H9 (cell line): ENCODE measurements around the gene GHR. TPM values are rescaled to one million over a fixed set of nuclear protein-coding genes. Genes with fewer than 3 reads are reported as not detected.

ENCODE experiments used
- DNase-seq: peaks from one replicate; pipeline ENCODE4 v3.0.0-alpha.2; 2017
- H2AFZ ChIP-seq: one replicate; pipeline ENCODE4 v1.6.1; 2013; ENCODE audit warnings: mild to moderate bottlenecking, low read length, control low read depth, moderate library complexity
- H2AK5ac ChIP-seq: 2 replicates; pipeline ENCODE4 v1.6.1; 2013; ENCODE audit warnings: low read length, control low read depth, mixed read lengths; ENCODE audit not compliant: insufficient read length
- H2BK120ac ChIP-seq: one replicate; pipeline ENCODE4 v1.6.1; 2013; ENCODE audit warnings: low read depth, mild to moderate bottlenecking, low read length, control low read depth, inconsistent platforms; ENCODE audit not compliant: poor library complexity, severe bottlenecking
- H2BK12ac ChIP-seq: 2 replicates; pipeline ENCODE4 v1.6.1; 2013; ENCODE audit warnings: low read length, control low read depth, mixed read lengths, low read depth; ENCODE audit not compliant: insufficient read length
- H2BK15ac ChIP-seq: 2 replicates; pipeline ENCODE4 v1.6.1; 2013; ENCODE audit warnings: low read depth, low read length, control low read depth
- H2BK20ac ChIP-seq: one replicate; pipeline ENCODE4 v1.6.1; 2013; ENCODE audit warnings: low read depth, mild to moderate bottlenecking, low read length, control low read depth, inconsistent platforms; ENCODE audit not compliant: poor library complexity, severe bottlenecking
- H2BK5ac ChIP-seq: 2 replicates; pipeline ENCODE4 v1.6.1; 2013; ENCODE audit warnings: low read length, control low read depth, mixed read lengths; ENCODE audit not compliant: insufficient read length
- H3K14ac ChIP-seq: 2 replicates; pipeline ENCODE4 v1.6.1; 2013; ENCODE audit warnings: low read length, control low read depth; ENCODE audit not compliant: insufficient read depth
- H3K18ac ChIP-seq: 2 replicates; pipeline ENCODE4 v1.6.1; 2013; ENCODE audit warnings: low read depth, mild to moderate bottlenecking, mixed read lengths, low read length, control low read depth; ENCODE audit not compliant: insufficient read length
- H3K23ac ChIP-seq: 2 replicates; pipeline ENCODE4 v1.6.1; 2013; ENCODE audit warnings: low read length, control low read depth, mixed read lengths, low read depth; ENCODE audit not compliant: insufficient read length
- H3K23me2 ChIP-seq: 2 replicates; pipeline ENCODE4 v1.6.1; 2013; ENCODE audit warnings: low read depth, mild to moderate bottlenecking, mixed read lengths, low read length, control low read depth; ENCODE audit not compliant: insufficient read length, poor library complexity, severe bottlenecking
- H3K27ac ChIP-seq: 2 replicates; pipeline ENCODE4 v1.5.1; 2013; ENCODE audit warnings: low read length, control low read depth, mixed read lengths, low read depth; ENCODE audit not compliant: insufficient read length
- H3K27me3 ChIP-seq: 2 replicates; pipeline ENCODE4 v1.6.1; 2013; ENCODE audit warnings: low read length, control low read depth, inconsistent platforms; ENCODE audit not compliant: insufficient read depth
- H3K4ac ChIP-seq: 2 replicates; pipeline ENCODE4 v1.6.1; 2013; ENCODE audit warnings: low read depth, mild to moderate bottlenecking, control low read depth, inconsistent platforms, low read length, moderate library complexity
- H3K4me1 ChIP-seq: 2 replicates; pipeline ENCODE4 v1.6.1; 2013; ENCODE audit warnings: low read length, control low read depth, inconsistent platforms; ENCODE audit not compliant: insufficient read depth
- H3K4me2 ChIP-seq: 2 replicates; pipeline ENCODE4 v1.6.1; 2013; ENCODE audit warnings: low read length, control low read depth, mixed read lengths; ENCODE audit not compliant: insufficient read length, insufficient read depth
- H3K56ac ChIP-seq: 2 replicates; pipeline ENCODE4 v1.6.1; 2013; ENCODE audit warnings: low read depth, mild to moderate bottlenecking, mixed read lengths, low read length, control low read depth; ENCODE audit not compliant: insufficient read length
- H3K79me1 ChIP-seq: 2 replicates; pipeline ENCODE4 v1.6.1; 2013; ENCODE audit warnings: low read depth, mild to moderate bottlenecking, moderate library complexity, low read length, control low read depth, inconsistent platforms; ENCODE audit not compliant: insufficient read depth, poor library complexity, severe bottlenecking
- H3K79me2 ChIP-seq: 2 replicates; pipeline ENCODE4 v1.6.1; 2013; ENCODE audit warnings: low read length, control low read depth, inconsistent platforms; ENCODE audit not compliant: insufficient read depth
- H3K9ac ChIP-seq: 2 replicates; pipeline ENCODE4 v1.6.1; 2013; ENCODE audit warnings: low read length, control low read depth, mixed read lengths; ENCODE audit not compliant: insufficient read length; ENCODE audit errors: extremely low read depth
- H3K9me3 ChIP-seq: one replicate; pipeline ENCODE4 v1.6.1; 2013; ENCODE audit warnings: low read depth, low read length, inconsistent platforms; ENCODE audit not compliant: control insufficient read depth
- H3T11ph ChIP-seq: one replicate; pipeline ENCODE4 v1.6.1; 2013; ENCODE audit warnings: mild to moderate bottlenecking, low read length, control low read depth, inconsistent platforms
- H4K20me1 ChIP-seq: one replicate; pipeline ENCODE4 v1.6.1; 2013; ENCODE audit not compliant: control insufficient read depth, insufficient read length, insufficient read depth
- H4K5ac ChIP-seq: 2 replicates; pipeline ENCODE4 v1.6.1; 2013; ENCODE audit warnings: low read depth, mild to moderate bottlenecking, mixed read lengths, low read length, control low read depth; ENCODE audit not compliant: insufficient read length
- H4K8ac ChIP-seq: replicated peaks from 2 replicates; pipeline ENCODE4 v1.6.1; 2013; ENCODE audit warnings: low read length, control low read depth, mixed read lengths, low read depth; ENCODE audit not compliant: insufficient read length
- H4K91ac ChIP-seq: 2 replicates; pipeline ENCODE4 v1.6.1; 2013; ENCODE audit warnings: low read depth, mild to moderate bottlenecking, moderate library complexity, mixed read lengths, low read length, control low read depth; ENCODE audit not compliant: insufficient read length
- H3K27ac Mint-ChIP-seq, 3 experiments: 2 replicates in 2 of 3; 3 replicates in 1 of 3; pipeline ENCODE4 v1.8.0; 2020 to 2021; ENCODE audit warnings: mixed read lengths in 3 of 3, mild to moderate bottlenecking in 1 of 3, moderate library complexity in 1 of 3
- H3K27me3 Mint-ChIP-seq: 2 replicates; pipeline ENCODE4 v1.8.0; 2021; ENCODE audit warnings: low read depth, mild to moderate bottlenecking, moderate library complexity, mixed read lengths
- H3K36me3 Mint-ChIP-seq, 3 experiments: 2 replicates in 2 of 3; 3 replicates in 1 of 3; pipeline ENCODE4 v1.8.0; 2020 to 2021; ENCODE audit warnings: low read depth in 3 of 3, mixed read lengths in 3 of 3; ENCODE audit not compliant: insufficient read depth in 1 of 3
- H3K4me1 Mint-ChIP-seq, 2 experiments: 2 replicates each; pipeline ENCODE4 v1.8.0; 2020; ENCODE audit warnings: mixed read lengths in 2 of 2
- H3K4me3 Mint-ChIP-seq, 2 experiments: 2 replicates in 1 of 2; 3 replicates in 1 of 2; pipeline ENCODE4 v1.8.0; 2020 to 2021; ENCODE audit warnings: mild to moderate bottlenecking in 2 of 2, mixed read lengths in 2 of 2, moderate library complexity in 1 of 2
- H3K9me3 Mint-ChIP-seq, 2 experiments: 2 replicates in 1 of 2; 3 replicates in 1 of 2; pipeline ENCODE4 v1.8.0; 2020; ENCODE audit warnings: mild to moderate bottlenecking in 2 of 2, mixed read lengths in 2 of 2, moderate library complexity in 1 of 2
- CTCF ChIP-seq: fragments of 200-600 bp; sonication (generic); conservative IDR thresholded peaks from 3 replicates; pipeline ENCODE4 v1.8.0; 2021; ENCODE audit warnings: antibody characterized with exemption, mild to moderate bottlenecking
- WGBS: extraction: QIAGEN DNeasy Blood & Tissue Kit; methylation state at CpG from one replicate; pipeline ENCODE4 v1.1.7; 2013; ENCODE audit warnings: missing lambda C conversion rate, low lambda C conversion rate, mixed read lengths; ENCODE audit not compliant: insufficient read length; ENCODE audit errors: extremely low coverage; 5-methylcytosine and 5-hydroxymethylcytosine counted together
- total RNA-seq: library from RNA; stranded (reverse); gene quantifications from 2 replicates; pipeline ENCODE4 v1.2.1, GENCODE V29; 2021

Gene GHR
- total RNA-seq, 1 experiment from 2014 or later = 0.20 TPM

- H3K9me3 ChIP-seq = no peaks in the 10 kb centered on the region
- H4K20me1 ChIP-seq = no peaks in the 10 kb centered on the region
- H2AFZ ChIP-seq = no peak overlapping the region
- Mint-ChIP-seq H3K9me3 (no peaks in the 10 kb centered on the region), H3K27ac (no peak overlapping the region), H3K27me3 (0 out of 2 replicates have a peak, but pooled peaks cover 1% of the 10 kb centered on the region), H3K36me3 (no peaks in the 10 kb centered on the region), H3K4me1 (peaks cover 6 to 12% of the 10 kb centered on the region in 2 experiments), H3K4me3 (no peak overlapping the region)
- H3K4ac ChIP-seq = no peak overlapping the region
- H2BK15ac ChIP-seq = no peak overlapping the region
- H2BK20ac ChIP-seq = no peak overlapping the region
- H3K27ac ChIP-seq = no peak overlapping the region
- no peak overlapping the region for H3T11ph ChIP-seq
- no peak overlapping the region for H4K5ac ChIP-seq
- no peak overlapping the region for H2AK5ac ChIP-seq
- WGBS = no CpG with 5 or more reads among the region's 1 CpG
- H2BK12ac ChIP-seq = no peak overlapping the region
- no peaks in the 10 kb centered on the region for H3K27me3 ChIP-seq
- no peak overlapping the region for H4K8ac ChIP-seq
- H3K23ac ChIP-seq = no peak overlapping the region
- no peaks in the 10 kb centered on the region for H3K79me1 ChIP-seq
- no peak overlapping the region for H3K14ac ChIP-seq
- H3K9ac ChIP-seq = no peak overlapping the region
- peaks cover 4% of the 10 kb centered on the region; the same call in 1 of the 2 replicates for H3K4me1 ChIP-seq
- DNase-seq = no peak
- TF ChIP-seq CTCF = no peak
- H4K91ac ChIP-seq = no peak overlapping the region
- H3K23me2 ChIP-seq = no peaks in the 10 kb centered on the region
- no peak overlapping the region for H2BK120ac ChIP-seq
- no peak overlapping the region for H3K18ac ChIP-seq
- no peak overlapping the region for H3K4me2 ChIP-seq
- H3K56ac ChIP-seq = no peak overlapping the region
- no peaks in the 10 kb centered on the region for H3K79me2 ChIP-seq
- H2BK5ac ChIP-seq = no peak overlapping the region
These were observed 205.6 kb downstream of the GHR start for GRCh38 chr5:42628821-42629220.
